ENCODE data around the gene CBX8. TPM values are rescaled to one million over a fixed set of nuclear protein-coding genes. Genes with fewer than 3 reads are reported as not detected.

The CBX8 gene
- total and polyA plus RNA-seq, 2 of the 13 experiments (the other 11 are each of a cell fraction or from before 2014, with no cell fraction given): 0.34 to 12.6 TPM

- TF ChIP-seq ZNF850 (CRISPR knock-in tag; conservative IDR thresholded peaks at IDR 0.05): no peak
- 0 out of 2 replicates have a peak, but pooled peaks have one; percentile 29 for TF ChIP-seq HMG20A (CRISPR knock-in tag; IDR thresholded peaks at IDR 0.05; ENCODE audit: borderline replicate concordance)
- TF ChIP-seq JUND (CRISPR knock-in tag; IDR thresholded peaks at IDR 0.05): peak; percentile 28; the same call in 1 of the 2 replicates
- TF ChIP-seq ZNF235 (CRISPR knock-in tag; IDR thresholded peaks at IDR 0.05; ENCODE audit: borderline replicate concordance): peak; percentile 89
- TF ChIP-seq ETS1 (CRISPR knock-in tag; IDR thresholded peaks at IDR 0.05): 0 out of 2 replicates have a peak, but pooled peaks have one; percentile 79
- peak; percentile 67 for TF ChIP-seq ARID5B (CRISPR knock-in tag; IDR thresholded peaks at IDR 0.05)
- peak; percentile 78; the same call in 1 of the 2 replicates for TF ChIP-seq ZNF784 (CRISPR knock-in tag; IDR thresholded peaks at IDR 0.05; ENCODE audit: borderline replicate concordance)
- peak; percentile 90 for TF ChIP-seq ZNF891 (CRISPR knock-in tag; IDR thresholded peaks at IDR 0.05)
- no peak for TF ChIP-seq THAP8 (CRISPR knock-in tag; IDR thresholded peaks at IDR 0.05; ENCODE audit: borderline replicate concordance)
- no peak for TF ChIP-seq WIZ (CRISPR knock-in tag; IDR thresholded peaks at IDR 0.05)
- no peak for TF ChIP-seq FOXA1 (IDR thresholded peaks at IDR 0.05)
- peak; percentile 31; the same call in 1 of the 2 replicates for TF ChIP-seq FOXA1 (CRISPR knock-in tag; IDR thresholded peaks at IDR 0.05)
- peak; percentile 100 for TF ChIP-seq KDM5B (CRISPR knock-in tag; IDR thresholded peaks at IDR 0.05; ENCODE audit: borderline replicate concordance)
- 0 out of 2 replicates have a peak, but pooled peaks have one; percentile 10 for TF ChIP-seq ZNF281 (CRISPR knock-in tag; IDR thresholded peaks at IDR 0.05; ENCODE audit: borderline replicate concordance)
Observed at GRCh38 chr17:79803997-79804855, 7.3 kb upstream of the CBX8 start (continued).

Data from HepG2 (cell line).